GM19397 (cell line): ENCODE results near the gene CDH23.

Experiments
- ATAC-seq: cut with Tn5 transposase; IDR thresholded peaks from one replicate; pipeline ENCODE4 v1.9.1; 2021; ENCODE audit warnings: mild to moderate bottlenecking, moderate library complexity; ENCODE audit not compliant: unreplicated experiment

Gene CDH23

GRCh38 chr10:71671994-71672946 is 275.6 kb downstream of the CDH23 start:
- no peak for ATAC-seq

GRCh38 chr10:71675295-71675970 is 278.7 kb downstream of the CDH23 start:
- ATAC-seq, result no peak

GRCh38 chr10:71677261-71677660 is 280.5 kb downstream of the CDH23 start:
- ATAC-seq, result no peak

GRCh38 chr10:71678057-71678805 is 281.5 kb downstream of the CDH23 start:
- no peak for ATAC-seq

GRCh38 chr10:71679425-71679824 is 282.7 kb downstream of the CDH23 start:
- ATAC-seq, result no peak

GRCh38 chr10:71681977-71682376 is 285.3 kb downstream of the CDH23 start:
- no peak for ATAC-seq

- no peak for ATAC-seq
Measured at GRCh38 chr10:71683301-71683700, 286.6 kb downstream of the CDH23 start.

GRCh38 chr10:71684356-71685173 is 287.8 kb downstream of the CDH23 start:
- no peak for ATAC-seq

GRCh38 chr10:71685554-71686232 is 289.0 kb downstream of the CDH23 start:
- ATAC-seq, result no peak

- ATAC-seq, result no peak
Measured at GRCh38 chr10:71687077-71687476, 290.4 kb downstream of the CDH23 start.

GRCh38 chr10:71687480-71687879 is 290.8 kb downstream of the CDH23 start:
- no peak for ATAC-seq

- ATAC-seq, result no peak
Measured at GRCh38 chr10:71688256-71688655, 291.5 kb downstream of the CDH23 start.

- no peak for ATAC-seq
Measured at GRCh38 chr10:71690094-71690720, 293.5 kb downstream of the CDH23 start.

GRCh38 chr10:71691405-71691804 is 294.7 kb downstream of the CDH23 start:
- ATAC-seq, result no peak

GRCh38 chr10:71692598-71693306 is 296.0 kb downstream of the CDH23 start:
- ATAC-seq, result no peak

GRCh38 chr10:71693377-71693776 is 296.7 kb downstream of the CDH23 start:
- no peak for ATAC-seq

- ATAC-seq, result peak; percentile 16
Measured at GRCh38 chr10:71694039-71694501, 297.4 kb downstream of the CDH23 start.

GRCh38 chr10:71694567-71694968 is 297.8 kb downstream of the CDH23 start:
- ATAC-seq, result peak; percentile 86
